K562 (cell line): ENCODE data around the gene SLC26A5. TPM values are rescaled to one million over a fixed set of nuclear protein-coding genes. Genes with fewer than 3 reads are reported as not detected.

Experiments used
- AFF1 ChIP-seq, 2 experiments: fragments of 450-650 bp; IDR thresholded peaks; 2 replicates each; pipeline ENCODE4 v1.6.1; 2018; ENCODE audit warnings: mild to moderate bottlenecking in 2 of 2, low read depth in 1 of 2; ENCODE audit not compliant: partially characterized antibody in 2 of 2
- ESRRB ChIP-seq: fragments of 250-450 bp; sonication (Bioruptor Pico); IDR thresholded peaks from 2 replicates; pipeline ENCODE4 v1.5.0; 2020; ENCODE audit warnings: mild to moderate bottlenecking, moderate library complexity, borderline replicate concordance
- REST ChIP-seq, 2 experiments: fragments of 450-650 bp; formaldehyde crosslinking in 1 of 2; IDR thresholded peaks; 2 replicates each; pipeline versions ENCODE4 v1.4.0 to v1.6.1; 2014 to 2020; ENCODE audit warnings: mild to moderate bottlenecking in 2 of 2, borderline replicate concordance in 1 of 2, low read depth in 1 of 2
- SFPQ ChIP-seq: fragments of 200-400 bp; formaldehyde crosslinking; IDR thresholded peaks from 2 replicates; pipeline ENCODE4 v1.6.1; 2017; ENCODE audit warnings: mild to moderate bottlenecking, low read depth, low read length, moderate library complexity
- ZFP30 ChIP-seq: fragments of 250-450 bp; sonication (Bioruptor Pico); IDR thresholded peaks from 2 replicates; pipeline ENCODE4 v1.8.0; 2022; ENCODE audit warnings: moderate library complexity, mild to moderate bottlenecking, inconsistent platforms, borderline replicate concordance
- ZFP91 ChIP-seq: sonication (generic); formaldehyde crosslinking; IDR thresholded peaks from 2 replicates; pipeline ENCODE4 v1.8.0; 2022; ENCODE audit warnings: mild to moderate bottlenecking, missing genetic modification reagents
- ZNF23 ChIP-seq: fragments of 250-450 bp; sonication (Bioruptor Pico); IDR thresholded peaks from 2 replicates; pipeline ENCODE4 v1.4.0; 2020; ENCODE audit warnings: mild to moderate bottlenecking
- ZNF316 ChIP-seq: fragments of 450-650 bp; IDR thresholded peaks from 2 replicates; pipeline ENCODE4 v1.6.1; 2016
- ZNF766 ChIP-seq: fragments of 200-800 bp; sonication (Bioruptor generic); conservative IDR thresholded peaks from 2 replicates; pipeline ENCODE4 v1.6.1; 2016; ENCODE audit warnings: missing genetic modification characterization, missing compliant biosample characterization
- polyA plus RNA-seq, 8 experiments: library from polyadenylated mRNA; depleted of rRNA in 4 of 8; stranded (reverse) in 5 of 8; unstranded in 3 of 8; fragments of >200 nt; fragmentation: Nextera tagmentation in 2 of 8; fragmentation: Illumina TruSeq in 1 of 8; extraction: Ambion mirVana in 2 of 8; extraction: Trizol in 1 of 8; gene quantifications; 2 replicates each; pipeline versions ENCODE4 v1.2.1 to v1.2.3, GENCODE V29; 2011 to 2014; ENCODE audit warnings: inconsistent platforms in 1 of 8, missing spikeins in 1 of 8
- total RNA-seq, 7 experiments: library from RNA; depleted of rRNA in 6 of 7; stranded (reverse); fragments of >200 nt in 6 of 7; fragmentation: Illumina TruSeq in 2 of 7; extraction: Trizol in 2 of 7; gene quantifications; 2 replicates each; pipeline versions ENCODE4 v1.2.1 to v1.2.3, GENCODE V29; 2011 to 2021; ENCODE audit warnings: low replicate concordance in 1 of 7

The SLC26A5 gene
- total and polyA plus RNA-seq, 9 of the 15 experiments (the other 6 are each of a cell fraction or from before 2014, with no cell fraction given) = not detected

GRCh38 chr7:103347507-103348267, 98.3 kb downstream of the SLC26A5 start, which contains the start of gene PSMC2 (continued):
- 0 out of 2 replicates have a peak, but pooled peaks have one; percentile 45 for TF ChIP-seq ZNF766
- no peak for TF ChIP-seq ZFP30 (CRISPR knock-in tag)
- no peak for TF ChIP-seq SFPQ
- TF ChIP-seq ZNF316 = peak; percentile 97
- no peak for TF ChIP-seq ZNF23 (CRISPR knock-in tag)
- no peak for TF ChIP-seq ESRRB
- peak; percentile 45 to 59 for TF ChIP-seq AFF1 (IDR thresholded peaks at IDR 0.05; ENCODE audit: low read depth in 1 of 2, partially characterized antibody in 2 of 2)
- TF ChIP-seq ZFP91 = 0 out of 2 replicates have a peak, but pooled peaks have one; percentile 29
- TF ChIP-seq REST (IDR thresholded peaks at IDR 0.05; ENCODE audit: borderline replicate concordance) = peak; percentile 37
- peak; percentile 62; the same call in 1 of the 2 replicates for TF ChIP-seq REST (CRISPR knock-in tag; IDR thresholded peaks at IDR 0.05; ENCODE audit: low read depth)
